ENCODE measurements around the gene PPARG.

DNA sequence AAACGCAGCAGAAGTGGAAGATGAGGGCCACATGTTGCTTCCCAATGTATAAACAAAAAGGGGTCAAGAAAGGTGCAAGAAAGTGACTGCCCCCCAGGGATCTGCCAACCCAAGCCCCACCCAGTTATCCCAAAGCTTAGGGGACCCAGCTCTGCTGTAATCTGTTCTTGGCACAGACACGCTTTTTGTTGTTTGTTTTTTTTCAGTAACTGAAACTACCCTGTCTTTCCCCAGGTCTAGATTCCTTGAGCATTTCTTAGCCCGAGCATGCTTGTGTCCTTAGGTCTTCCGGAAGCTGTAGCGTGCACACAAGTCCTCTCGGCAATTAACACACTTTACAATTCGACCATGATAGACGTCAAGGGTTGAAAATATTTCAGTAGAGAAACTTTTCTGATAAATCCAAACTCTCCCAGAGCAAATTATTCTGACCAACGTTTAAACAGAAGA is 8.5 kb upstream of the PPARG start:
- TF ChIP-seq YY1 (IDR thresholded peaks at IDR 0.05) = no peak
- TF ChIP-seq, protein P1, sequence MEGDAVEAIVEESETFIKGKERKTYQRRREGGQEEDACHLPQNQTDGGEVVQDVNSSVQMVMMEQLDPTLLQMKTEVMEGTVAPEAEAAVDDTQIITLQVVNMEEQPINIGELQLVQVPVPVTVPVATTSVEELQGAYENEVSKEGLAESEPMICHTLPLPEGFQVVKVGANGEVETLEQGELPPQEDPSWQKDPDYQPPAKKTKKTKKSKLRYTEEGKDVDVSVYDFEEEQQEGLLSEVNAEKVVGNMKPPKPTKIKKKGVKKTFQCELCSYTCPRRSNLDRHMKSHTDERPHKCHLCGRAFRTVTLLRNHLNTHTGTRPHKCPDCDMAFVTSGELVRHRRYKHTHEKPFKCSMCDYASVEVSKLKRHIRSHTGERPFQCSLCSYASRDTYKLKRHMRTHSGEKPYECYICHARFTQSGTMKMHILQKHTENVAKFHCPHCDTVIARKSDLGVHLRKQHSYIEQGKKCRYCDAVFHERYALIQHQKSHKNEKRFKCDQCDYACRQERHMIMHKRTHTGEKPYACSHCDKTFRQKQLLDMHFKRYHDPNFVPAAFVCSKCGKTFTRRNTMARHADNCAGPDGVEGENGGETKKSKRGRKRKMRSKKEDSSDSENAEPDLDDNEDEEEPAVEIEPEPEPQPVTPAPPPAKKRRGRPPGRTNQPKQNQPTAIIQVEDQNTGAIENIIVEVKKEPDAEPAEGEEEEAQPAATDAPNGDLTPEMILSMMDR (IDR thresholded peaks at IDR 0.05; ENCODE audit: low read depth, low read length, missing input control) = no peak
